Kidney epithelial cell (primary cell): ENCODE data around the gene SHB. TPM values are rescaled to one million over a fixed set of nuclear protein-coding genes. Genes with fewer than 3 reads are reported as not detected.
A peak's percentile ranks its signal among the peaks of the same experiment; 100 is the strongest.

ENCODE experiments used
- DNase-seq: peaks from one replicate; pipeline ENCODE4 v3.0.0-alpha.2; 2010; ENCODE audit warnings: low read depth
- H3K27me3 ChIP-seq: 2 replicates; pipeline ENCODE4 v1.6.0; 2011; ENCODE audit warnings: low read length; ENCODE audit not compliant: control insufficient read depth, insufficient read depth
- H3K36me3 ChIP-seq: 2 replicates; pipeline ENCODE4 v1.5.1; 2011; ENCODE audit warnings: low read length; ENCODE audit not compliant: control insufficient read depth, insufficient read depth
- H3K4me3 ChIP-seq: 2 replicates; pipeline ENCODE4 v1.5.1; 2011; ENCODE audit warnings: low read depth, mild to moderate bottlenecking, control low read depth, low read length
- total RNA-seq: library from RNA; depleted of rRNA; stranded (reverse); fragments of >200 nt; gene quantifications from 2 replicates; pipeline ENCODE4 v1.2.3, GENCODE V29; 2015
- TF ChIP-seq, protein P1 (sequence below): IDR thresholded peaks from 2 replicates; pipeline ENCODE4 v1.5.1; 2011; ENCODE audit warnings: mild to moderate bottlenecking, moderate library complexity, low read length, control low read depth, inconsistent platforms; ENCODE audit not compliant: insufficient read depth, poor library complexity, severe bottlenecking

The SHB gene
- total RNA-seq, 1 donor from 2014 or later, result 39.1 TPM

DNA sequence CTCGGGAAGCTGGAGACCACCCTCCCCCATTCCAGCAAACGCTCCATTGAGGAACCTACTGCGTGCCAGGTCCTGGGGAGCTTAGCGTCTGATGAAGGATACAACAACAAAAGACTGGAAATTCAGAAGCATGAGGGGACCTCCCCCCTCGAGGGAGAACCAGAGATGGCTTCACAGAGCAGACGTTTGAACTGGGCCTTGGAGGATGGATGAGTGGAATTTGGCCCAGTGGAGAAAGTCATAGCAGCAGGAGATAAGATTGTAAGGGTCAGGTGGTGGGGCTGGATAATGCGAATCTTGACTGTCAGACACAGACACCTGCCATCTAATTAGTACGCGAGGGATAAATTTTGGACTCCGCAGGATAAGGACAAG is 163.9 kb downstream of the SHB start:
- no peaks in the 10 kb centered on the region for H3K27me3 ChIP-seq
- no peaks in the 10 kb centered on the region for H3K36me3 ChIP-seq
- TF ChIP-seq, protein P1, sequence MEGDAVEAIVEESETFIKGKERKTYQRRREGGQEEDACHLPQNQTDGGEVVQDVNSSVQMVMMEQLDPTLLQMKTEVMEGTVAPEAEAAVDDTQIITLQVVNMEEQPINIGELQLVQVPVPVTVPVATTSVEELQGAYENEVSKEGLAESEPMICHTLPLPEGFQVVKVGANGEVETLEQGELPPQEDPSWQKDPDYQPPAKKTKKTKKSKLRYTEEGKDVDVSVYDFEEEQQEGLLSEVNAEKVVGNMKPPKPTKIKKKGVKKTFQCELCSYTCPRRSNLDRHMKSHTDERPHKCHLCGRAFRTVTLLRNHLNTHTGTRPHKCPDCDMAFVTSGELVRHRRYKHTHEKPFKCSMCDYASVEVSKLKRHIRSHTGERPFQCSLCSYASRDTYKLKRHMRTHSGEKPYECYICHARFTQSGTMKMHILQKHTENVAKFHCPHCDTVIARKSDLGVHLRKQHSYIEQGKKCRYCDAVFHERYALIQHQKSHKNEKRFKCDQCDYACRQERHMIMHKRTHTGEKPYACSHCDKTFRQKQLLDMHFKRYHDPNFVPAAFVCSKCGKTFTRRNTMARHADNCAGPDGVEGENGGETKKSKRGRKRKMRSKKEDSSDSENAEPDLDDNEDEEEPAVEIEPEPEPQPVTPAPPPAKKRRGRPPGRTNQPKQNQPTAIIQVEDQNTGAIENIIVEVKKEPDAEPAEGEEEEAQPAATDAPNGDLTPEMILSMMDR, result no peak
- H3K4me3 ChIP-seq, result peak overlapping the region; percentile 77
- no peak for DNase-seq

DNA sequence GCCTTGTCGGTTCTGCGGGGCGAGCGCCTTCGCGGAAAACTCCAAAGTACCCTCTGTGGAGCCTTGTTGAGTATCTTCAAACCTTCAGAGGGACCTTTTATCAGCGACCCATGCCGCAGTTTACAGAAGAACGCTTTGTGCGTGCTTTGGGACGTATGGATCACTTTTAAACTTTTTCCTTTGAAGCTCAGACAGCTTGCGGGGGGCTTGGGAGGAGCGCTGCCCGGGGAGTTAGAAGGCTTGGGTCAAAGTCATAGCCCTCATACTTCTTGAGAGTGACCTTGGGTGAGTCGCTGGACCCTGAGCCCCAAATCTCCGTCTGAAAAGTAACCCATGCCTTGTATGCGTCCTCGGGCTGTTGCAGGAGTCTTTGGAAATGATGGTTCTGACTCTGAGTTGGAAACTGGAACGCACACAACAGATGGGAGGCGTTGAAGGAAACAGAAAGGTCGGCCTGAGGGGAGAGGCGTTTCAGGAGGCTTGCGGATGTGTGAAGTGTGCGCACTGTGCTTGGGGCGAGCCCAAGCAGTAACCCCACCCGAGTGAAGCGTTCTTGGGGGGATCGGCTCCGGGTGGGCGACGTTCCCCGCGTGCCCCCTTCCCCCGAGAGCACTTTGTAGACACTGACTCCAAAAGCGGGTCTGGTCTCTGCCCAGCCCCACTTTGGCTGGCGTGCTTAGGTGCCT is 164.4 kb downstream of the SHB start:
- DNase-seq, result no peak
- TF ChIP-seq, protein P1, result no peak
- H3K36me3 ChIP-seq, result no peaks in the 10 kb centered on the region
- peak overlapping the region; percentile 77 for H3K4me3 ChIP-seq
- no peaks in the 10 kb centered on the region for H3K27me3 ChIP-seq

DNA sequence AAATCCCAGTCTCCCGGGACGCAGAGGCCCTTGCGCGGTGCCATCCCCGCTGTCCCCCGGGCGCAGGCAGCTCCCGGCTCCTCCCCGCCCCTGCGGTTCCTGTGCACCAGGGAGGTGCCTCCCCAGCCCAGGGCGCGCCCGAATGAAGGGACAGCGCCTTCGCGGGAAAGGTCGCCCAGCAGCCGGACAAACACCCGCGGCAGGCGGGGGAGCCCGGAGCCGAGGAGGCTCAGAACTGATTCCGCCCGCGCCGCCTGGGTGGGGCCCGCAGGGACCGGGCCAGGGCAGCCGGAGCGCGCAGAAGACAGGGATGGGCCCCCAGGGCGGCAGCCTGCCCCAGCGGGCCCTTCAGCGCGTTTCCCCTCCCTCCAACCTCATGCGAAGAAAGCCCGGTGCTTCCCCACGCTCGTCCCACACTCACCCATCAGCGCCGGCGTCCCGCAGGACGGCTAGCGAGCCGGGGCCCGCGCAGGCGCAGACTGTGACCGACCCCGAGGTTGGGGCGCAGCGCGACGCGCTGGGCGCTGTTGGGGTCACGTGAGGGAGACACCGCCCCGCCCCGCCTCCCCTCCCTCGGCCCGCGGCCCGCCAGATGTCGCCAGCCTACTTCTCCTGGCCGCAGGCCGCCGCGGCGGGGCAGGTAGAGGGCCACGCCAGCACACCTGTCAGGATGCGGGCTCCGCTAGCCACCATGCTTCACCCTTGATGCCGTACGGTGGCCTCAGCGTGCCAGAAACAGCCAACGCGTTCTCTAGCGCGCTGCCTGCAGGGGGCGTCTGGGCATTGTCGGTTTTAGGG is 165.2 kb downstream of the SHB start, which contains the start of gene SLC25A51:
Gene SLC25A51, minus strand, starts transcription at position 481 of the 798 bp plus-strand sequence. CDS start 15,577 bp downstream, outside the sequence.
- no peak for DNase-seq
- H3K4me3 ChIP-seq, result peak within 1 kb of the TSS; percentile 77
- H3K36me3 ChIP-seq, result no peaks in the 10 kb centered on the region
- TF ChIP-seq, protein P1, result peak; percentile 96
- no peaks in the 10 kb centered on the region for H3K27me3 ChIP-seq

DNA sequence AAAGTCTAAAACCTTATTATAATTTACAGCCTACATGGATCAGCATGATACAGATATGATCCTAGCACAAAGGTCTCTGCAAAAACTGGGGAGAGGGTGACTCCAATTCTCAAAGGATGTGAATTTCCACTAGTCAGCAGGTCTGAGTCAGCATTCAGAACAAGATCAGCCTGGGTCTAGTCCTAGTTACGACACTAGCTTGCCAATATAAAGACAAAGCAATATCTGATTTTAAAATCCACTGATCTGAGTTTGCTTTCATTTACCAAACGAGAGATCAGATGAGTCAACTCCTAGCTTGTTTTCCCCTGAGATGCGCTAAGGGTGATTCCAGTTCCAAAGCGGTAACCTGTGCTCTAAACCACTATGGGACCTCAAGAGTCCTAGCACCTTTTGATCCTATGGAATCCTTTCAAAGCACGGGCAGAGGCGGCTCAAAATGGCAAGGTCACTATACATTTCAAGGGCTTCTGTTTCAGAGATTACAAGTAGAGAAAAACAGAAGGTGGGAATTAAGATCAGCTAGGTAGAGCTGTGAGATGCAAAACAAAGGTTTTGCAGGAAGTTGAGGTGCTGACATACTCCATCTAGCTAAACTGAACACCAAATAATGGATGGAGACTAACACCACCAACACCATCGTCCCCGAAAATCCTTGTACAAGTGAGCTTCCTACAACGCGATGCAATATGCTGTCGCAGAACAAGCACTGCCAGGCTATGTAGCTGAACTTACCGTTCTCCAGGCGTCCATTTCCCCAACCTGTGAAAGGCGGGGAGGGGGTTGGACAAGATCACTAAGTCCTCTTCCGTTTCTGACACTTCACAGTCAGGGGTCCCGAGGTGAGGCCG is 166.0 kb downstream of the SHB start:
- Histone ChIP-seq H3K4me3 (peak overlapping the region; percentile 77), H3K27me3 (no peaks in the 10 kb centered on the region), H3K36me3 (no peaks in the 10 kb centered on the region)
- TF ChIP-seq, protein P1, result no peak
- DNase-seq, result no peak

DNA sequence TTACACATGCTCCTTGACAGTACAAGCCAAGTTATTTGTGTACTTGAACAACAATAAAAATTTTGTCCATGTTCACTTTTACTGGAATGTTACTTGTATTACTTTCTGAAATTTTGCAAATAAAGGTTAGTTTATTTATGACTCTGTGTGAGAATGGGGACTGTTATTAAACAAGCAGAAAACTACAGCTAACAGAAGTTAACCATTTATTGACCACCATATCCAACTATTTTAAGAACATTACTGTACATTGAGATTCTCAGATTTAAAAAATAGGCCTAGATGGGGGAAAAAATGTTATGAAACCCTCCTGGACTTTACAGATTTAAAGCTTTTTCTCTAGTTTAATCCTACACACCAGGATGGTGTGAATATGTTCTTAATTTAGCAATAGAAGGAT is 166.9 kb downstream of the SHB start:
- TF ChIP-seq, protein P1, result no peak
- Histone ChIP-seq H3K4me3 (no peak overlapping the region), H3K27me3 (no peaks in the 10 kb centered on the region), H3K36me3 (no peaks in the 10 kb centered on the region)
- DNase-seq, result no peak
